ENCODE results near the gene TMEM39B.

Gene TMEM39B

GRCh38 chr1:32047701-32048100 lies 25.0 kb upstream of the TMEM39B start:
- no peak for DNase-seq
- TF ChIP-seq CTCF (IDR thresholded peaks at IDR 0.05): no peak
- no peak overlapping the region for H3K27ac ChIP-seq
- H3K27me3 ChIP-seq: no peaks in the 10 kb centered on the region
- H3K4me3 ChIP-seq: no peak overlapping the region
- intact Hi-C loops (cut with DNase I; ENCODE audit: low total_unique reads): no loop called here
- H3K4me1 ChIP-seq: no peaks in the 10 kb centered on the region
- peaks cover 21 to 71% (median 34%) of the 10 kb centered on the region in 3 donors for H3K36me3 ChIP-seq
- no peaks in the 10 kb centered on the region for H3K9me3 ChIP-seq

GRCh38 chr1:32048440-32048839 lies 24.3 kb upstream of the TMEM39B start:
- intact Hi-C loops (cut with DNase I; ENCODE audit: low total_unique reads): no loop called here
- Histone ChIP-seq H3K4me1 (no peaks in the 10 kb centered on the region), H3K9me3 (no peaks in the 10 kb centered on the region), H3K36me3 (peaks cover 28 to 79% (median 37%) of the 10 kb centered on the region in 3 donors), H3K27ac (no peak overlapping the region), H3K4me3 (no peak overlapping the region), H3K27me3 (no peaks in the 10 kb centered on the region)
- TF ChIP-seq CTCF (IDR thresholded peaks at IDR 0.05): no peak
- DNase-seq: no peak

GRCh38 chr1:32051706-32052105 lies 21.0 kb upstream of the TMEM39B start:
- H3K36me3 ChIP-seq: peaks cover 42 to 90% (median 59%) of the 10 kb centered on the region in 3 donors
- no peak overlapping the region for H3K4me3 ChIP-seq
- no peak for DNase-seq
- H3K27ac ChIP-seq: no peak overlapping the region
- H3K9me3 ChIP-seq: no peaks in the 10 kb centered on the region
- intact Hi-C loops (cut with DNase I; ENCODE audit: low total_unique reads): no loop called here
- no peaks in the 10 kb centered on the region for H3K4me1 ChIP-seq
- no peaks in the 10 kb centered on the region for H3K27me3 ChIP-seq
- no peak for TF ChIP-seq CTCF (IDR thresholded peaks at IDR 0.05)

- Histone ChIP-seq H3K36me3 (peaks cover 37 to 80% (median 63%) of the 10 kb centered on the region in 3 donors), H3K9me3 (no peaks in the 10 kb centered on the region), H3K4me3 (no peak overlapping the region), H3K4me1 (no peaks in the 10 kb centered on the region), H3K27me3 (no peaks in the 10 kb centered on the region), H3K27ac (no peak overlapping the region)
- intact Hi-C loops (cut with DNase I; ENCODE audit: low total_unique reads): no loop called here
- TF ChIP-seq CTCF (IDR thresholded peaks at IDR 0.05): no peak
- no peak for DNase-seq
Measured at GRCh38 chr1:32052887-32053286, 19.9 kb upstream of the TMEM39B start.

- Histone ChIP-seq H3K4me1 (no peaks in the 10 kb centered on the region), H3K27ac (no peak overlapping the region), H3K36me3 (peaks cover 42 to 87% (median 78%) of the 10 kb centered on the region in 3 donors), H3K9me3 (no peaks in the 10 kb centered on the region), H3K27me3 (no peaks in the 10 kb centered on the region), H3K4me3 (no peak overlapping the region)
- TF ChIP-seq CTCF (IDR thresholded peaks at IDR 0.05): no peak
- DNase-seq: no peak
- intact Hi-C loops (cut with DNase I; ENCODE audit: low total_unique reads): no loop called here
Measured at GRCh38 chr1:32055416-32055815, 17.3 kb upstream of the TMEM39B start.

- H3K36me3 ChIP-seq: peaks cover 42 to 87% (median 73%) of the 10 kb centered on the region in 3 donors
- H3K27me3 ChIP-seq: no peaks in the 10 kb centered on the region
- H3K4me3 ChIP-seq: no peak overlapping the region
- H3K9me3 ChIP-seq: no peaks in the 10 kb centered on the region
- no peaks in the 10 kb centered on the region for H3K4me1 ChIP-seq
- no peak for TF ChIP-seq CTCF (IDR thresholded peaks at IDR 0.05)
- no peak for DNase-seq
- H3K27ac ChIP-seq: no peak overlapping the region
- intact Hi-C loops (cut with DNase I; ENCODE audit: low total_unique reads): no loop called here
Measured at GRCh38 chr1:32056598-32056997, 16.1 kb upstream of the TMEM39B start.

Measured in tibial artery (tissue), 4 donors.